DMS114 treated with DMSO at 0.1 percent for 48 hours (cell line): ENCODE results near the gene SPATA31E1.

Source experiments
- DNase-seq: peaks from one replicate; lab custom pipeline; 2025; ENCODE audit not compliant: unreplicated experiment; lab: John Stamatoyannopoulos, UW

Gene SPATA31E1

GRCh38 chr9:87862536-87863268 lies 20.0 kb upstream of the SPATA31E1 start:
- no peak for DNase-seq

- DNase-seq: no peak
Measured at GRCh38 chr9:87863882-87864465, 18.7 kb upstream of the SPATA31E1 start.

- no peak for DNase-seq
Measured at GRCh38 chr9:87864915-87865314, 17.8 kb upstream of the SPATA31E1 start.

GRCh38 chr9:87865626-87866025 lies 17.1 kb upstream of the SPATA31E1 start:
- DNase-seq: no peak

DNA sequence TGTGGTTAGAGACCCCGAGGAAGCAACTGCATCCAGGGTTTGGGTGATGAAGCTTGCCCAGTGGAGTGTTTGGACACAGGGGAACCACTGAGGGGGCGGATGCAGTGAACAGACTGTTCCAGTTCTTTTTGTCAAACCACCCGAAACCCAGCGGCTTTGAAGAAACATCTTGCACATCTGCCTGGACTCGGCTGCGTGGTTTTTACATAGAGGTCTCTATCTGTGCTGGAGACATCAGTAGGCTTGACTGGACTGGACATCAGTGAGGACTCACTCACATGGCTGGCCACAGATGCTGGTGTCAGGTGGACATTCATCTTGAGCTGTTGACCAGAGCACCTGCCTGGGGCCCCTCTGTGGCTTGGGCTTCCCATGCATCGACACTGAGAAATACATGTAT lies 15.3 kb upstream of the SPATA31E1 start:
- no peak for DNase-seq

GRCh38 chr9:87868175-87868574 lies 14.5 kb upstream of the SPATA31E1 start:
- DNase-seq: no peak

- no peak for DNase-seq
Measured at GRCh38 chr9:87868635-87869034, 14.0 kb upstream of the SPATA31E1 start.

DNA sequence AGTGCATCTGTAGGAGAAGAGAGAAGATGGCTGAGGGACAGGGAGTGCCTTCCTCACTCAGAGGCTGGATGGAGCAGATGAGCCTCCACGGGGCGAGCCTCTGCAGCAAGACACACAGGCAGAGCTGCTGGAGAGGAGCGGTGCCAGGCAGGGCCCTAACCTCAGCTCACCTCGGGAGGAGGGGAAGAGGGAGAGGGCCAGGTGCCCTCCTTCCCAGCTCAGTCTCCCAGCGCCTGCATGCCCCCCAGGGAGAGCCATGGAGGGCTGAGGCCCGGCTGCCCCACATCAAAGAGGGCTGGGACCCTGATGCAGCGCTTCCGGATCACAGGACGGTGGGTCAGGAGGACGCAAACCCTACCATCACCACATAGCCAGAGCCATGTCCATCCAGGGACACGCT lies 13.6 kb upstream of the SPATA31E1 start:
- DNase-seq: no peak

GRCh38 chr9:87871425-87872078 lies 11.1 kb upstream of the SPATA31E1 start:
- no peak for DNase-seq

DNA sequence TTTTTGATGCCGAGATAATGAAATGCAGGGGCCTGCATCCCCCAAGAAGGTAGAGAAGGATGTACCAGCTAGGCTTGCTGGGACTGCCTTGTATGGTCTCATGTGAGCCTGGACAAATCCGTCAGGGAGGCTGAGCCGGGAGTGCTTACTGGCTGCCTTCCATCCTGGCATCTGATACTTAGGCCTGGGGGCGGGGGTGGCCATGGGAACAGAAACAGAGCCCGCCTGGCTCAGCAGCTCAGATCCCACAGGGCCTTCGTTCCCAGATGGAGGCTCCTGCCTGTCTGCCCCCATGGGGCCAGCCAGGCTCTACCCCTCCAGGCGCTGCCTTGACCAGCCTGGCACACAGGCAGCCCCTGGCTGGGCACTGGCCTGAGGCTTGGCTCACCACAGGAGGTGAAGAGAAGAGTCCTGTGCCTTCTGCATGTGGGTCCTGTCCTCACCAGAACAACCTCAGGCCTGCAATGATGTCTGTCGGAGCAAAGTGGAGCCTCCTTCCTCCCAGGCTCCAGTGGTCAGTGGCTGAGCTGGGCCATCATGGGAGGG lies 10.5 kb upstream of the SPATA31E1 start:
- no peak for DNase-seq

GRCh38 chr9:87873607-87874303 lies 8.9 kb upstream of the SPATA31E1 start:
- DNase-seq: no peak

DNA sequence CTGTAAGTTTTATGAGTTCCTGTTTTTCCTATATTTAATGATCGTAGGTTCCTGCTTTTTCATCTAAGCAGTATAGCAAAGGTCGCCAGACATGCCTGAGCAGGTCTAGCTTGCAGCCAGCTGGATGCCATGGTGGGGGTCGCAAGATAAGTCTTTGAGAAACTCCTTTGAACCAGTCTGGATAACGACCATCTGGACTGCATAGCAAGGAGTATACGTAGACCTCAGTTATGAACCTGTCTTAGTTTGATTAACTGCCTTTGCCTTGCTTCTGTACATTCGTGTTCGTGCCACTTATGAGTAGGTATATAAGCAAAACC lies 8.4 kb upstream of the SPATA31E1 start:
- no peak for DNase-seq

DNA sequence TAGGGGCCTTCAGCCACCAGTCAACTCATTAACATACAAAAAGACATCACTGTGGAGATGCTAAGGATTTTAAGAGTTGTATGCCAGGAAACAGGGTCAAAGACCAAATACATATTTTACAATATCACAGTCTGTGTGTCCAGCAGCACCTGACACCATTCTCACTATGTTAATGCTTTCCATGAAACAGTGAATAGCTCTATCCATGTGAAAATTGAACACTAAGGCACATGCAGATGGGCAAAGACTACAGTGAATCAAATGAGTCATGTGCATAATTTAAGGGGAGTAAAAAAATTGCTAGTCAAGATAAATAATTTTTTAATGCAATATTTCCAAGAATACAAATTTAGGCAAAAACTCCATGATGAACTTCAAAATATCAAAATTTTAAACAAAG lies 7.6 kb upstream of the SPATA31E1 start:
- no peak for DNase-seq

GRCh38 chr9:87875831-87876545 lies 6.7 kb upstream of the SPATA31E1 start:
- DNase-seq: no peak

GRCh38 chr9:87876708-87877107 lies 6.0 kb upstream of the SPATA31E1 start:
- no peak for DNase-seq

GRCh38 chr9:87878989-87879511 lies 3.6 kb upstream of the SPATA31E1 start:
- no peak for DNase-seq

DNA sequence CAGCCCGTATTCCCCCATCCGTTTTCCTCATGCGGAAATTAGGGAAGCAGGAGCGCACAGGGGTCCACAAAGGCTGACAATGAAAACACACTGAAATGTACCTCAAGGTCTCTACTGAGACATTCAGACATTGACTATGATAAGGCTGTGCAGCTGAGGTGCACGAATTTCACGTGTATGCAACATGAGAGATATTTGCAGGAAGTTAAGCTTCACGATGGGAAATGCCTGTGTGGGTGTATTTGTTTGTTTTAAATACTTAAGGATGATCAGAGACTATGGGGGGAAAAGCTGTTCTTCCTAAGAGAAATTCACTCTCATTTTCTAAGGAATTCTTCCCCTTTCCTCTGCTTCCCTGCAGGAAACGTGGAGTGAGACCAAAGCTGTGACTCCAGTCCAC lies 2.6 kb upstream of the SPATA31E1 start:
- no peak for DNase-seq

- no peak for DNase-seq
Measured at GRCh38 chr9:87880683-87881082, 2.0 kb upstream of the SPATA31E1 start.

GRCh38 chr9:87883274-87883673 lies 597 bp downstream of the SPATA31E1 start:
- DNase-seq: no peak

- DNase-seq: no peak
Measured at GRCh38 chr9:87883990-87884389, 1.3 kb downstream of the SPATA31E1 start.
